ENCODE results near the gene AGPAT1.

GRCh38 chr6:32156891-32157290 lies 19.0 kb downstream of the AGPAT1 start:
- TF ChIP-seq CTCF (IDR thresholded peaks at IDR 0.05; ENCODE audit: insufficient read depth, low read length, poor library complexity, severe bottlenecking) (no peak), EZH2phosphoT487 (conservative IDR thresholded peaks at IDR 0.05; ENCODE audit: low read length) (no peak)
